WTC11 (cell line): ENCODE measurements around the gene LRRIQ1.

Source experiments
- ATF2 ChIP-seq: sonication (generic); formaldehyde crosslinking; IDR thresholded peaks from 2 replicates; pipeline ENCODE4 v1.8.1; 2022; ENCODE audit warnings: low read depth, missing genetic modification reagents, borderline replicate concordance
- CTCF ChIP-seq: fragments of 200-600 bp; IDR thresholded peaks from 2 replicates; pipeline ENCODE4 v1.8.0; 2022; ENCODE audit warnings: antibody characterized with exemption
- FOXK1 ChIP-seq: sonication (generic); formaldehyde crosslinking; IDR thresholded peaks from 2 replicates; pipeline ENCODE4 v1.8.0; 2022; ENCODE audit warnings: mild to moderate bottlenecking, moderate library complexity, missing genetic modification reagents
- SOX15 ChIP-seq: fragments of 250-450 bp; sonication (Bioruptor Pico); IDR thresholded peaks from 2 replicates; pipeline ENCODE4 v1.9.0; 2021; ENCODE audit warnings: mild to moderate bottlenecking
- SP1 ChIP-seq: sonication (generic); formaldehyde crosslinking; conservative IDR thresholded peaks from 2 replicates; pipeline ENCODE4 v1.8.1; 2022; ENCODE audit warnings: missing genetic modification reagents
- ZNF138 ChIP-seq: sonication (generic); formaldehyde crosslinking; conservative IDR thresholded peaks from 2 replicates; pipeline ENCODE4 v1.8.1; 2022; ENCODE audit warnings: mild to moderate bottlenecking, moderate library complexity, missing genetic modification reagents
- ZNF416 ChIP-seq: fragments of 250-450 bp; sonication (Bioruptor Pico); IDR thresholded peaks from 2 replicates; pipeline ENCODE4 v1.9.0; 2021; ENCODE audit warnings: mild to moderate bottlenecking, inconsistent platforms

- no peak for TF ChIP-seq ZNF416 (CRISPR knock-in tag)
- no peak for TF ChIP-seq ZNF138 (CRISPR knock-in tag)
- no peak for TF ChIP-seq SOX15 (CRISPR knock-in tag)
- no peak for TF ChIP-seq FOXK1
- no peak for TF ChIP-seq ATF2
- no peak for TF ChIP-seq CTCF
- no peak for TF ChIP-seq SP1 (CRISPR knock-in tag)
These were observed 201.2 kb downstream of the LRRIQ1 start for GRCh38 chr12:85237327-85237726.
